OCI-LY7 (cell line): ENCODE data around the gene GPR55. TPM values are rescaled to one million over a fixed set of nuclear protein-coding genes. Genes with fewer than 3 reads are reported as not detected.

Experiments used
- BruUV-seq: library from RNA; stranded (reverse); fragments of 400-500 nt; replicated peaks from 2 replicates; lab custom pipeline; 2021; lab: Mats Ljungman, UMichigan
- CTCF ChIA-PET: fragments of 300-600 bp; sonication (Branson Sonifier 250); formaldehyde crosslinking; loops from one replicate; lab custom pipeline; 2022; ENCODE audit warnings: antibody characterized with exemption; ENCODE audit not compliant: unreplicated experiment; lab: Charles Lee
- POLR2A ChIA-PET: fragments of 300-600 bp; sonication (Branson Sonifier 250); formaldehyde crosslinking; loops from one replicate; lab custom pipeline; 2022; ENCODE audit warnings: antibody characterized with exemption; lab: Charles Lee
- DNase-seq: peaks from one replicate; pipeline ENCODE4 v3.0.0-alpha.2; 2015; ENCODE audit warnings: low spot score
- H2AFZ ChIP-seq: fragments of 200-600 bp; sonication (generic), shearing (Covaris generic); 2 replicates; pipeline ENCODE4 v1.6.1; 2014; ENCODE audit warnings: mild to moderate bottlenecking, antibody characterized with exemption, low read length, moderate library complexity
- H3K27ac ChIP-seq: fragments of 200-600 bp; sonication (generic); 2 replicates; pipeline ENCODE4 v1.5.1; 2014; ENCODE audit warnings: mixed run types, low read depth, mild to moderate bottlenecking, moderate library complexity, low read length, inconsistent platforms; ENCODE audit not compliant: poor library complexity, severe bottlenecking
- H3K36me3 ChIP-seq: fragments of 200-600 bp; sonication (generic); 2 replicates; pipeline ENCODE4 v1.6.1; 2014; ENCODE audit warnings: mild to moderate bottlenecking, antibody characterized with exemption, low read length, moderate library complexity, mixed read lengths; ENCODE audit not compliant: insufficient read depth
- H3K4me1 ChIP-seq: fragments of 200-600 bp; sonication (generic); 2 replicates; pipeline ENCODE4 v1.5.1; 2014; ENCODE audit warnings: mild to moderate bottlenecking, low read length; ENCODE audit not compliant: insufficient read depth, poor library complexity, severe bottlenecking
- H3K4me2 ChIP-seq: fragments of 200-600 bp; sonication (generic); 2 replicates; pipeline ENCODE4 v1.6.1; 2014; ENCODE audit warnings: mild to moderate bottlenecking, low read length
- H3K4me3 ChIP-seq: fragments of 200-600 bp; sonication (generic); 2 replicates; pipeline ENCODE4 v1.5.1; 2014; ENCODE audit warnings: mild to moderate bottlenecking, low read depth, low read length; ENCODE audit not compliant: poor library complexity, severe bottlenecking
- H3K79me2 ChIP-seq: fragments of 200-600 bp; sonication (generic); 2 replicates; pipeline ENCODE4 v1.6.1; 2016; ENCODE audit warnings: low read depth, mild to moderate bottlenecking, low read length, moderate library complexity, mixed read lengths; ENCODE audit not compliant: insufficient read depth
- H3K9me2 ChIP-seq: fragments of 200-600 bp; sonication (generic); 2 replicates; pipeline ENCODE4 v1.6.1; 2016; ENCODE audit warnings: mild to moderate bottlenecking, low read length, mixed read lengths; ENCODE audit not compliant: insufficient read depth
- H3K9me3 ChIP-seq: fragments of 200-600 bp; sonication (generic); 2 replicates; pipeline ENCODE4 v1.6.1; 2014; ENCODE audit warnings: mild to moderate bottlenecking, mixed run types, low read length, mixed read lengths
- H4K20me1 ChIP-seq: fragments of 200-600 bp; sonication (generic); 2 replicates; pipeline ENCODE4 v1.6.1; 2014; ENCODE audit warnings: mild to moderate bottlenecking, antibody characterized with exemption, low read length, moderate library complexity, mixed read lengths; ENCODE audit not compliant: insufficient read depth
- CTCF ChIP-seq: fragments of 200-600 bp; sonication (generic); conservative IDR thresholded peaks from 2 replicates; pipeline ENCODE4 v1.5.1; 2014; ENCODE audit warnings: mild to moderate bottlenecking, antibody characterized with exemption, low read length, moderate library complexity, mixed read lengths
- EZH2phosphoT487 ChIP-seq: fragments of 200-600 bp; sonication (generic); IDR thresholded peaks from 2 replicates; pipeline ENCODE4 v1.6.1; 2018; ENCODE audit warnings: low read depth, borderline replicate concordance, mild to moderate bottlenecking, mixed run types, antibody characterized with exemption, low read length, moderate library complexity, mixed read lengths
- intact Hi-C: fragments of 100-400 bp; cut with micrococcal nuclease; formaldehyde crosslinking; loops from one replicate; pipeline ENCODE4 v1.10.0; 2022; ENCODE audit not compliant: unreplicated experiment
- total RNA-seq, 2 experiments: library from RNA; depleted of rRNA in 1 of 2; stranded (reverse); fragments of >200 nt in 1 of 2; shearing (Covaris generic) in 1 of 2; gene quantifications; 2 replicates each; pipeline ENCODE4 v1.2.3, GENCODE V29; 2014 to 2022

The GPR55 gene
- total RNA-seq, 2 experiments from 2014 or later, result 0.22 TPM; not detected in 1

- H3K27ac ChIP-seq, result no peak overlapping the region
- H3K9me2 ChIP-seq, result no peaks in the 10 kb centered on the region
- TF ChIP-seq CTCF, result no peak
- H3K36me3 ChIP-seq, result no peaks in the 10 kb centered on the region
- no peaks in the 10 kb centered on the region for H3K9me3 ChIP-seq
- H3K4me3 ChIP-seq, result peak overlapping the region; percentile 23
- ChIA-PET POLR2A (no interaction called here), CTCF (no interaction called here)
- intact Hi-C loops, result no loop called here
- no peaks in the 10 kb centered on the region for H4K20me1 ChIP-seq
- no peak overlapping the region for H2AFZ ChIP-seq
- no peak for DNase-seq
- BruUV-seq, result no TSS peak
- no peaks in the 10 kb centered on the region for H3K79me2 ChIP-seq
- H3K4me1 ChIP-seq, result no peaks in the 10 kb centered on the region
- H3K4me2 ChIP-seq, result peak overlapping the region; percentile 38; the same call in 1 of the 2 replicates
Observed at GRCh38 chr2:230865307-230865765, 59.7 kb downstream of the GPR55 start.

GRCh38 chr2:230864605-230865306 lies 60.3 kb downstream of the GPR55 start, which contains the start of gene ITM2C:
ITM2C (plus strand) TSS chr2:230864942; CDS start chr2:230865026, 84 bp downstream.
- TF ChIP-seq CTCF, result peak; percentile 34; the same call in 1 of the 2 replicates
- TF ChIP-seq EZH2phosphoT487, result no peak
- Histone ChIP-seq H3K4me2 (peak within 1 kb of the TSS; percentile 38; the same call in 1 of the 2 replicates), H3K36me3 (no peaks in the 10 kb centered on the region), H3K4me3 (peak within 1 kb of the TSS; percentile 23), H4K20me1 (no peaks in the 10 kb centered on the region), H2AFZ (no peak within 1 kb of the TSS), H3K4me1 (no peaks in the 10 kb centered on the region), H3K9me2 (no peaks in the 10 kb centered on the region), H3K27ac (no peak within 1 kb of the TSS), H3K9me3 (no peaks in the 10 kb centered on the region), H3K79me2 (no peaks in the 10 kb centered on the region)
- intact Hi-C loops, result no loop called here
- no TSS peak for BruUV-seq
- peak; percentile 10 for DNase-seq
- ChIA-PET CTCF (no interaction called here), POLR2A (no interaction called here)

- POLR2A ChIA-PET, result no interaction called here
- no peaks in the 10 kb centered on the region for H3K4me1 ChIP-seq
- no peak overlapping the region for H2AFZ ChIP-seq
Observed at GRCh38 chr2:230864122-230864604, 60.9 kb downstream of the GPR55 start.

More at GRCh38 chr2:230864122-230864604, 60.9 kb downstream of the GPR55 start:
- no TSS peak for BruUV-seq
- TF ChIP-seq EZH2phosphoT487, result no peak
- no peak for TF ChIP-seq CTCF
- intact Hi-C loops, result no loop called here
- Histone ChIP-seq H3K4me2 (peak overlapping the region; percentile 24; the same call in 1 of the 2 replicates), H3K79me2 (no peaks in the 10 kb centered on the region), H4K20me1 (no peaks in the 10 kb centered on the region), H3K4me3 (no peak overlapping the region), H3K27ac (no peak overlapping the region), H3K36me3 (no peaks in the 10 kb centered on the region), H3K9me2 (no peaks in the 10 kb centered on the region), H3K9me3 (no peaks in the 10 kb centered on the region)
- CTCF ChIA-PET, result no interaction called here
- DNase-seq, result no peak
